ACC112 (cell line): ENCODE data around the gene DHX32.

Experiments used
- H2AFZ ChIP-seq: fragments of 200-600 bp; sonication (generic); one replicate; pipeline ENCODE4 v1.6.0; 2017; ENCODE audit warnings: antibody characterized with exemption, low read length; ENCODE audit not compliant: unreplicated experiment
- H3K27ac ChIP-seq: fragments of 200-600 bp; sonication (generic); 2 replicates; pipeline ENCODE4 v1.5.1; 2014; ENCODE audit warnings: low read depth, mild to moderate bottlenecking, antibody characterized with exemption, low read length, moderate library complexity
- H3K27me3 ChIP-seq: fragments of 200-600 bp; sonication (generic); 2 replicates; pipeline ENCODE4 v1.6.1; 2014; ENCODE audit warnings: mild to moderate bottlenecking, antibody characterized with exemption, low read length, moderate library complexity, mixed read lengths; ENCODE audit not compliant: insufficient read depth
- H3K36me3 ChIP-seq: fragments of 200-600 bp; sonication (generic); 2 replicates; pipeline ENCODE4 v1.6.1; 2016; ENCODE audit warnings: mild to moderate bottlenecking, antibody characterized with exemption, low read length, moderate library complexity, mixed read lengths; ENCODE audit not compliant: insufficient read depth
- H3K4me1 ChIP-seq: fragments of 200-600 bp; sonication (generic); one replicate; pipeline ENCODE4 v1.6.1; 2016; ENCODE audit warnings: low read length, mixed read lengths; ENCODE audit not compliant: insufficient read depth, unreplicated experiment, control insufficient read depth
- H3K4me3 ChIP-seq: fragments of 200-600 bp; sonication (generic); 2 replicates; pipeline ENCODE4 v1.5.1; 2014; ENCODE audit warnings: mild to moderate bottlenecking, low read depth, low read length
- H3K79me2 ChIP-seq: fragments of 200-600 bp; sonication (generic); one replicate; pipeline ENCODE4 v1.6.0; 2016; ENCODE audit warnings: low read length; ENCODE audit not compliant: control insufficient read depth, unreplicated experiment, insufficient read depth

Gene DHX32

DNA sequence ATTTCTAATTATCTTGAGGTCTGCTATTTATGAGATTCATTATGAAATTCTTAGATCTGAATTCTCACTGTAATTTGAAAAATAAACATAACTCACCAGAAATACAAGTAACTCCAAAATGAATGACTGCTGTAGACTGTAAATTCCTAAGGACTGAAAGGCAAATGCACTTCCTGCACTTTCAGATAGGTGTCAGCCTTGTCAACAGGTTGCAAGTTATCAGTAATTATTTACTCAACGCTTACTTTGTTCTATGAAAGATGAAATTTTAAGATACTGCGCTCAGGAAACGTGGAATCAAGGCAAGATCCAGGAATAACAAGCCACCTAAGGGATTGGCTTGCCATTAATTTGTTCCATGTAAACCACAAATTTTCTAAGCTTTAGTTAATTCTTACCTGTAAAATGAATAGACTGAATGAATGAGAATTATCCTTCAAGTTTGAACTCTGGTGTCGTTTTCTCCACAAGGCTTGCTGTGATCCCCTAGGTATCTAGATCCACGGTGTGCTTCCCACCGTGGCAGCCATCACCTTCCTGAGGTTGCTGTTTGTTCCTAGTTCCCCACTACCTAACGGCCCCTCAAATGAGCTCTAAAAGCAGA lies 12.6 kb downstream of the DHX32 start:
- Histone ChIP-seq H2AFZ (no peak overlapping the region), H3K27me3 (no peaks in the 10 kb centered on the region), H3K36me3 (peaks cover 3% of the 10 kb centered on the region; the same call in 1 of the 2 replicates), H3K79me2 (no peaks in the 10 kb centered on the region), H3K4me1 (no peaks in the 10 kb centered on the region), H3K4me3 (no peak overlapping the region), H3K27ac (no peak overlapping the region)

DNA sequence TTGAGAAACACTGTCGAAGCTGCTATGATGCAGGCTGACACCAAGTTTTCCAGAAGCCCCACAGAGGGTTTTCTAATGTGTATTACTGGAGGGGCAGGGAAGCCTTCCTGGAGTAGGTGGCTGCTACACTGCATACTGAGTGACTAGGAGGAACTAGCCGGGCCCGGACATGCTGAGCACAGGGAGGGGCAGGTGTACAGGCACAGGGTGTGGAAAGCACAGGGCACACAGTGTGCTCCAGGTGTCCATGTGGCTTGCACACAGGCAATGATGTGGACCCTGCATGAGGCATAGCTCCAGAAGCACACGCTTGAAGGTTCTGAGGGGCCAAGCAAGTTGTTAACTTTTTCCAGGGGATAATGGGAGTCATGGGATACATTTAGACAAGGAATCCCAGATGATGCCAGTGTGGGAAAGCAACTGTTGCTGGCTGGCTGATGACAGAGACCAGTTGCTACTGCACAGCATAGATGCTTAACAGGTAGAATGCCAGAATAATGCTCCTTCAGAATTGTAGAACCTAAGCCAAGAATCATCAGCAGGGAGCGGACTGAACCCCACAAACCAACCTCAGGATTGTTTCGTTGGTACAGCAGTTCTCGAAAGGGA lies 14.6 kb downstream of the DHX32 start:
- H3K4me1 ChIP-seq, result no peaks in the 10 kb centered on the region
- no peaks in the 10 kb centered on the region for H3K79me2 ChIP-seq
- H3K27ac ChIP-seq, result no peak overlapping the region
- H3K36me3 ChIP-seq, result peaks cover 3% of the 10 kb centered on the region; the same call in 1 of the 2 replicates
- H2AFZ ChIP-seq, result no peak overlapping the region
- H3K4me3 ChIP-seq, result no peak overlapping the region
- H3K27me3 ChIP-seq, result no peaks in the 10 kb centered on the region

DNA sequence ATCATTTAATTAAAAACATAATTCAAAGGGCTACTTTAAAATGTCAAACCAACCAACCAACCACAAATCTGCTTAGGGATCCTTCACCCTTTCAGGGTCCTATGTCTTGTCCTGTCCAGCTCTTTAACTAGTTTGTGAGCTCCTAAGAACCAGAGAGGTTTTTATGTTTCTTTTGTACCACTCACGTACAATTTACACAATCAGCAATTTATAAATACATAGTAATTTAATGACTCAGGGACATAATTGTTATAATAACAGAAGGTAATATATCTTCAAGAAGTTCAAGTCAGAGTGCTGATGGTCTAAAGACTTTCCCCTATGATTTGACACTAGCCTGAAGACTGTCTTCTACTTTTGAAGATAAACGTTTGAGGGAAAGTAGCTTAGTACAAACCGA lies 16.0 kb downstream of the DHX32 start:
- H3K4me1 ChIP-seq, result no peaks in the 10 kb centered on the region
- H3K27me3 ChIP-seq, result no peaks in the 10 kb centered on the region
- H3K79me2 ChIP-seq, result no peaks in the 10 kb centered on the region
- H3K36me3 ChIP-seq, result peaks cover 3% of the 10 kb centered on the region; the same call in 1 of the 2 replicates
- H2AFZ ChIP-seq, result no peak overlapping the region
- H3K4me3 ChIP-seq, result no peak overlapping the region
- no peak overlapping the region for H3K27ac ChIP-seq

DNA sequence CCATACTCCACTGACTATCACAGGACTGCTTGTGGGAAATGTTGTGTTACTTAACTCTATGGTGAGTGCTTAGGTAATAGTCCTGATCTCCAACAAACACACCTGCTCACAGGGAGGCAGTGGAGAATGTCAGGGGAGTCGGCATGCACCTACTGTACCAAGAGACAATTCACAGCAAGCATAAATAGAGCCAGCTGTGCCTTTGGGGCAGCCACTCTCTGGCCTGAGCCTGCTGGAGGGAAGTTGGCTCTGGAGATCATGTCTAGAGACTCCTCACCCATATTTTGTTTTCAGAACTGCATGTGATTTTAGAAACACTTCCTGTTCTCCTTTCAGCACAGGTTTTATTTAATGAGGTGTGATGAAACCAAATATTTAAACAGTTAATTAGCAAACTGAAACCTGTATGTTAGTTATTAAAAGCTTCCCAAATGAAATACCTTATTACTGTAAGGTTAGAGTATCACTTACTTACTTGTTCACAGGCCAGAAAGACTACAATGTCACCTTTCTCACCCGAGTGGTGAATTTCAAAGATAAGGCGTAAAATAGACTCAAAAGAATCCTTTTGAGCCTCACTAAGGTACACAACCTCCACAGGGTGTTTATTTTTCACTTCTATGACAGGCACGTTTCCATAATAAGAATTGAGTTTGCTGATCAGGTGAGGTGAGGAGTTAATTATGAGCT lies 21.8 kb downstream of the DHX32 start:
- no peaks in the 10 kb centered on the region for H3K79me2 ChIP-seq
- no peaks in the 10 kb centered on the region for H3K4me1 ChIP-seq
- H3K27ac ChIP-seq, result no peak overlapping the region
- H3K27me3 ChIP-seq, result no peaks in the 10 kb centered on the region
- H3K36me3 ChIP-seq, result peaks cover 3% of the 10 kb centered on the region; the same call in 1 of the 2 replicates
- H2AFZ ChIP-seq, result no peak overlapping the region
- no peak overlapping the region for H3K4me3 ChIP-seq

DNA sequence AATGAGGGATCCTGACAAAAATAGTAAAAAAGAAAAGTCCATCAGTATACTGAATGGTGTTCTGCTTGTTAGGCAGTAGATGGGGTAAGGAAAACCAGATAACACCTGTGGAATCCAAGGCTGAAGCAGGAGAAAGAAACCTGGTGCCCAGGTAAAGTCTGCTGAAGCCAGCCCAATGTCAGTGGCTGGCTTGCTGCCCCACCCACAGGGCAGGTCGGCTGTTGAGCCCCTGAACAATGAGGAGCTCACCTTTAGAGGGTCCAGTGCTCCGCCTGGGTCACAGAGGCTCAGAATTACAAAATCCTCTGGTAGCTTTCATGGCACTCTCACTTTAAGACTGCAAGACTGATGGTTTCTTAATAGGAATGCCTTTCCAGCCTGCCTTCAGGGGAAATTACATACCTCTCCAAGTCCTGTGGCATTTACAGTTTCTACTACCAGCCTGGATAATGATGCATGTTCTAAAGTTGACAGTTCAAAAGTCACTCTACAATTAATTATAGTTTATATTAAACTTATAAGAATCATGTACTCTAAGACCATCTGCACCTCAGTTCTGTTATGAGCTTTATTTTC lies 23.8 kb downstream of the DHX32 start:
- no peak overlapping the region for H2AFZ ChIP-seq
- H3K36me3 ChIP-seq, result peaks cover 8% of the 10 kb centered on the region
- H3K27me3 ChIP-seq, result no peaks in the 10 kb centered on the region
- no peaks in the 10 kb centered on the region for H3K79me2 ChIP-seq
- no peak overlapping the region for H3K27ac ChIP-seq
- no peak overlapping the region for H3K4me3 ChIP-seq
- H3K4me1 ChIP-seq, result no peaks in the 10 kb centered on the region

DNA sequence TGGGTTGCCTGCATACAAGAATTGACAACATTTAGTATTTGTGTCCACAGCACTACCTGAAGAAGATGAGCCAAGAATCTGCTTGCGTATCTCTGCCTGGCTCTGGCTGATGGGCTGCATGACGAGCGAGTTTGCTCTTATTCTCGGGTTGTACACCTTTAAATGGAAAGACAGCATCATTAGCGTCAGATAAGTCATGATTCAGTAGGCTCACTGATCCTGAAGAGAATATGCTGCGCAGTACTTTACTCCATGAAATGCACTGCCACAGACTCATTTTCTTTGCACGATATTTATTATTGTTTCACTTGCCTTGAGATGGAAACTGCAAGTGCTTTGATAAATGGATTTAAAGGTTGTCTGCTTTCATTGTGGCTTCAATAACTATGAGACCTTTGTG lies 28.6 kb downstream of the DHX32 start:
- Histone ChIP-seq H3K27me3 (no peaks in the 10 kb centered on the region), H3K36me3 (peaks cover 10% of the 10 kb centered on the region; the same call in 1 of the 2 replicates), H2AFZ (no peak overlapping the region), H3K79me2 (no peaks in the 10 kb centered on the region), H3K27ac (no peak overlapping the region), H3K4me3 (no peak overlapping the region), H3K4me1 (no peaks in the 10 kb centered on the region)

DNA sequence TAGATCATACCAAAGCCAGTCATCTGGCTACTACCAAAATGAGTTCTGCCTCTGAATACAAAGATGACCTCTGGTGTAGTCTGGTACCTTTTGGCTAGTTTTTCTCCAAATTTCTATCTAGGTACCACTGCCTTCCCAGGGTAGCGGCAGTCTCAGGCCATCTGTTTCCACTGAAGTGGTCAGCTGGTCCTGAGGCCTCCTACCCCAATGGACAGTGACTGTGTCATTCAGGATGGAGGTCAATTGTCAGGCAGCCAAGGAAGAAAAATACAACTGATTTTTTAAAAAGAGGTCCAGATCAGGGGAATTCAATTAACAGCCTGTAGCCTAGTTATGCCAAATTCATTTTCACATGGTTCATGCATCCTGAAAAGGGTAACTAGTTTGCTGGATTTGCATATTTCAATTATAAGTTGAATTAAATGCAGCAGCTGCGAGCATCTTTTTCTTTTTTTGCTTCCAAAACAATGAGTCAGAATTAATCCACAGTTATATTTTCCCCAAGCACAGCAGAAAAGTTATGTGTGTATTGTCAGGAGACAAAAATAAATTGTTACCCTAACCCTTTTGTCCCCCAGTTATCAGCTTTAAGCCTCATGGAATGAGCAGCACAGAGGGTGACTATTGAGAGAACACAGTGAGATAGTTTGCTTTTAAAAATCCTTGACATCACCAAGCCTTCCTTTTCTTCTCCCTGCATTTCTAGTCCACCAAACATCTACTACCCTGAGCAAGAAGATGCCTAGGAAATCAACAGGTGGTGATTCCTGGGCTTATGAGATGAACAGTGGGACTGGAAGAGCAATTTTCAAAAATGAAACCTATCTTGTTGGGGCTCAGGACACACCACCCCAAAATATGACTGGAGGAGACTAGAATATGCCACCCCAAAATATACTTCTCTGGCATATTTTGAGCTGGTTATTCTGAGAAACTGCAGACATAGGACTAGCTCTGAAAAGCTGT lies 30.0 kb downstream of the DHX32 start:
- Histone ChIP-seq H3K4me1 (no peaks in the 10 kb centered on the region), H3K27ac (no peak overlapping the region), H3K4me3 (no peak overlapping the region), H3K79me2 (no peaks in the 10 kb centered on the region), H3K36me3 (peaks cover 10% of the 10 kb centered on the region; the same call in 1 of the 2 replicates), H3K27me3 (no peaks in the 10 kb centered on the region), H2AFZ (no peak overlapping the region)

DNA sequence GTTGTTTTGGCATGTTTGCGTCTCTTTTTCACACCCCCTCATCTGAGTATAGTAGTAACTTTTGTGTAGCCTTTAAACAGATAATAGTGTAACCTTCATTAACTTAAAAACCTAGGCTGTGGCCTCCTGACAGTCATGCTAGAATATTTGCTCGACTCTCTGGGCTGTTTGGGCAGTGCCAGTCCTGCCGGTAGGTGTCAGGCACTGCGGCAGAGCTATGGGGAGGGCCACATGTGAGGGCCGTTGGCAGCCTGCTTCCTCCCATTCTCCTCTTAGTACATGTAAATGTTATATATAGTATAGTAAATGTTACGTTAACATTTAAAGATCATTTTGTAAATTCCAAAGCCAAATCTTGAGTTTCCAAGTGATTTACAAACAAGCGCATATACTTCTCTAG lies 31.6 kb downstream of the DHX32 start:
- H3K27ac ChIP-seq, result no peak overlapping the region
- no peaks in the 10 kb centered on the region for H3K79me2 ChIP-seq
- no peak overlapping the region for H3K4me3 ChIP-seq
- H3K27me3 ChIP-seq, result no peaks in the 10 kb centered on the region
- no peak overlapping the region for H2AFZ ChIP-seq
- no peaks in the 10 kb centered on the region for H3K4me1 ChIP-seq
- H3K36me3 ChIP-seq, result peaks cover 10% of the 10 kb centered on the region; the same call in 1 of the 2 replicates

DNA sequence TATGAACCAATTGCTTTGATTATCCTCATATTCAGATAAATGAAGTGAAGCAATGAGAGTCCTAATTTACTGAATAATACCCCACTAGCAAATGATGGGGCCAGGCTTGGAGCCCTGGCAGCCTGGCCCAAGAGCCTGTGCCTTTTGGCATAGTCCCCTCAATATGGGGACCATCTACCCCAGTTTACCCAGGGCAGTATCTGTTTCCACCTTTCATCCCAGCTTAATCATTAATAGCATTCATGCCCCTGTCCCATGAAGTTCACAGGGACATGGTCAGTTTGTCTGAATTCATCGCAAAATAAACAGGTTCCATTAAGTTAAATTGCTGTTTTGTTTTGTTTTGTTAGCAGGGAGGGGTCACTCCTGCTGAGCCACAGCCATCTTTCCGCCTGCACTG lies 32.2 kb downstream of the DHX32 start:
- Histone ChIP-seq H3K4me1 (no peaks in the 10 kb centered on the region), H2AFZ (no peak overlapping the region), H3K4me3 (no peak overlapping the region), H3K27me3 (no peaks in the 10 kb centered on the region), H3K36me3 (peaks cover 10% of the 10 kb centered on the region; the same call in 1 of the 2 replicates), H3K79me2 (no peaks in the 10 kb centered on the region), H3K27ac (no peak overlapping the region)

DNA sequence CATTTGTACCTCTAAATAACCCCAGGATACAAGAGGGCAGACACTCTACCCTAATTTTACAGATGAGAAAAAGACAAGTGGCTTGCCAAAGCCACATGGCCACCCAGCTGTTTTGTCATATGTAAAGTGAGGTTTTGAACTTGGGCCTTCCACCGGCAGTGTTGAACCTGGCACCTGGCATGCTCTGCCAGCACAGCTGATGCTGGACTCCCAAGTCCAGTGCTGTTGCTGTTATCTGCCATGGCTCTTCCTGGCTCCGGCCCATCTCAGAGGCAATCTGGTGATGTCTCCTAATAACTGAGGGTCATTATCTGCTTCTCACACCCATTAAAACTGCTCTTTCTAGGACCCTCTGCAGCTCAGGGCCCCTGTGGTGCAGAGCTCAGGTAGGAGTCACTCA lies 32.7 kb downstream of the DHX32 start:
- Histone ChIP-seq H3K4me3 (no peak overlapping the region), H3K4me1 (no peaks in the 10 kb centered on the region), H3K79me2 (no peaks in the 10 kb centered on the region), H3K27me3 (no peaks in the 10 kb centered on the region), H2AFZ (no peak overlapping the region), H3K36me3 (peaks cover 10% of the 10 kb centered on the region; the same call in 1 of the 2 replicates), H3K27ac (no peak overlapping the region)
